ENCODE data around the gene ZNF488. TPM values are rescaled to one million over a fixed set of nuclear protein-coding genes. Genes with fewer than 3 reads are reported as not detected.

Gene ZNF488
- polyA plus RNA-seq, 5 donors, result 1.5 to 2.3 (median 2.0) TPM

DNA sequence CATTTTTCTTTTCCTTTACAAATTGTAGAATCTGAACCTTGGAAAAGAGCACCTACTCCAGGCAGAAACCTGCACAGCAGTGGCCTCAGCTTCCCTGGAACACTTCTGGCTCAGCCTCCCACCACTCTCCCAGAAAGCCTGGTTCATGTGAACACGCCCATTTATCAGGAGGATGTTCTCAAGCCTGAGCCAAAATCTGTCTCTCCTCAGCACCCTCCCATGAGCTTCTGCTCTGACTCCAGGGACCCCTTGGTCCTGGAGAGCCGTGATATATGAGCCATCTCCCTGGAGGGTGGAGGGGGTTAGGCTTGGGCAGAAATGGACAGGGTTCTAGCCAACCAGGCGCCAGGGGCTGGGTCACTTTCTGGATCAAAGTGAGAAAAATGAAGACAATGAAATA, 51.7 kb downstream of the ZNF488 start:
- DNase-seq, result no peak

DNA sequence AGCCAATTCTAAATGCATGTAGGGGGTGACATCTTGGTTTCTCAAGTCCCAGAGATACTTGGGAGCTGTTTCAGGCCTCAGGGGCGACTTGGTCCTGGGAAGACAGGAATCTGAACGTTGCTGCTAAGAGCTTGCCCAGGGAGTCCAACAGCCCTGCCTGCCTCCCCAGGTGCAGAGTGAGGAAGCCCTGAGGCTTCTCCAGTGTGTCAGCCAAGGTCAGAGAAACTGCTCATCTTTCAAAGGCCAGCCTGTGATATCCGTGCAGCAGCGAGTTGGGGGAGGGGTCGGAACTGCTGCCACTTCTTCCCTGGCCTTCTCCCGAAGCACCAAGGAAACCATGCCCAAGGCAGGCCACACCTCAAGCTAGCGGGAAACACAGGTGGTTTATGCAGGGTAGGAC, 52.1 kb downstream of the ZNF488 start:
- no peak for DNase-seq

DNA sequence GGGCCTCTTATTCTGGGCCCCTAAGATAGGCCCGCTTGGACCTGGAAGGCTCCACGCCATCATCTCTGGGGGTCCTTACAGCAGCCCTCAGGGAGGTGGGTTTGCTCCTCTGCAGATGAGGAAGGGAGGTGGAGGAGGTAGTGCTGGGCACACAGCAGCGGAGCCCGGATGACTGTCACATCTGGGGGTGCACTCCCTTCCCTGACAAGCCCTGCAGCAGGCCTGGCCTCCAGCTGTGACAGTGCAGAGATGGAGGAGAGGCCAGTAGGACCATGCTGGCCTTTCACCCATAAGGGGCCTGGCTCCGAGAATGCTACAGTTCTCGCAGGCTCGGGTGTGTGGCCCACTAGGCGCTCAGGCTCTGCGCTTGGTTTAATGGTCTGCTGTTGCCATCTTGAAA, 52.6 kb downstream of the ZNF488 start:
- no peak for DNase-seq

DNA sequence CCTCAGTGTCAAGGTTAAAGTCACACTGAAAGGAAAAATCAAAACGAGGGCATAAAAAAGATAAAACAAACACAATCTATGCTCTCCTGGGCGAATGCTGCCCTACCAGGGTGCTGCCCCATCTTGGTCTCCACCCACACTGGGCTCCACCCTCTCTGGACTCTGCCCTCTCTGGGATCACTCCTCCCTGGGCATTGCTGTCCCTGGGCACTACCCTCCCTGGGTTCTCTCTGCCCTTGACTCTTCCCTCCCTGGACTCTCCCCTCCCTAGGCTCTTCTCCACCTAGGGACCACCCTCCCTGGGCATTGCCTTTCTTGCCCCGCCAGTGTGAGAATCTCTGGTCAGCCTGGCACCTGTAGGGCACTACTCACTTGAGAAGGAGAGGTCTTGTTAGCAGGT, 53.3 kb downstream of the ZNF488 start:
- no peak for DNase-seq

DNA sequence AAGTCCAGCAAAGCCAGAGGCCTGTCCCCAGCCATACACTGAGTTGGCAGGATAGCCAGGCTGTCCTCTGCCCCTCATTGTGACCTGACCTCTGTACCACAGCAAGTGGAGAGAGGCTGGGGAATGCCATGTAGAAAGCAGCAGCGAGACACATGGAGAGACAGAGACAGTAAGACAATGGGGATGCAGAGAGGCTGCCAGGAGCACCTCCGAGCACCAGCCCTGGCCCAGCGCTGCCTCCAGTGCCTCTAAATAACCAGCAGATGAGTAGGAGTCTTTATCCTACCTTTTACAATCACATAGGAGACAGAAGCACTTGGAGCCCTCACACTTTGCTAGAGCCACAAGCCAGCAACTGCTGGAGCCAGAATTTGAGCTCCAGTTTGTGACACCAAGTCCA, 53.7 kb downstream of the ZNF488 start:
- DNase-seq, result no peak

DNA sequence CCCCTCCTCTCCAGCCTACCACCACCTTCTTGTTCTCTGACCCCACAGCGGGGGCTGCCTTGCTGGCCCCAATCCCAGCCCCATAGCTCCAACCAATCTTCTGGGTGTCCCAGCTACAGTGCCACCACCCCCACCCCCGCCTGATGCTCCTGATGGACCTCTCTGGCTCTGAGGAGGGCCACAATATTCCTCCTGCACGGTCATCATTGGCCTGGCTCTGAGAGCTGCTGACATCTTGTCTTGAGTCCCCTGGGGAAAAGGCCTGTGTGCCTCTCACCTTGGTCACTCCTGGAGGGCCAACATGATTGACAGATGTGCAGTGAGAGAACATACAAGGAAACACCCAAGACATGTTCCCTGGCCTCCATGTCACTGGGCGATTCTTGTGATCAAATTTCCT, 54.2 kb downstream of the ZNF488 start:
- no peak for DNase-seq

DNA sequence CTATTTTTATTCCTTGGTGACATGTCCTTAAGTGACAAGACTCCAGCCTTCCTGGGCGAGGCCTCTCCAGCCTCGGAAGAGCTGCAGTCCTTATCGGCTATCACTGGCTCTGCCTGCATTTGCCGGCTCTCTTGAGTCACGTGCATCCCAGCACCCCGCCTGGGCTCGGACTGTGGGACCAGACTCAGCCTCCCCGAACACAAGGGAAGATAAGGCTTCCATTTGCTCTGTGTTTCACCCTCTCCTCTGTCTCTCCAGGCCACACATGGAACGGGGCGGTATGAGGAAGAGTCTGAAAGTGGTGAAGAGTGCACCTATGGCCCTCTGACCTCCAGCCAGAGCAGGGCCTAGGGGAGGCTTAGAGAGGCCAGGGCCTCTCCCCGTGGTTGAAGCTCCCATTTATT, 57.2 kb downstream of the ZNF488 start:
- no peak for DNase-seq

DNA sequence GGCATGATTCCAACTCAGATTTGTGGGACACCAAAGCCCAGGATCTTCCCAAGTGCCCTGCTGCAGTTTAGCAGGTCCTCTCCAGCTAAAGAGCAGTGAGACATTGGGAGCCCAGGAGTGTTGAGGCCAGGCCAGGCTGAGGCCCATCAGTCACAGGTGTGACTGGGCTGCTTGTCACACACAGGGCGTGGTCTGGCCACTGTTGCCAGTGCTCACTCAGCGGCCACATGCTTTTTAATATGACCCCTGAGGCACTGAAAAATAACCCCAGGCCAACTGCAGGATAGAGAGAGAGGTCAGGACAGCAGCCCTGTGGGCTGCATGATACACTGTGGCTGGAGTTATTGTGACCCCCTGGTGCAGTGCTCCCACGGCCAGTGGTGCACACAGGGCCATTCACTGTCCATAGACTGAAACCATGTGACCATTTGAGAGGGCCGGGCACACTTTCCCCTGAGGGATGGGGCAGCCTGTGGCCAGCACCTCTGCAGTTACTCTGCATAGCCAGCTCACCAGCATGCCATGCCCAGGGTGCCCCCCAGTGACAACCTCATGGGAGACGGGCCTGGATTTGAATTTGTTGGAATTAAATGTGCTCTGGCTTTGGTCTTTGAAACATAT, 57.7 kb downstream of the ZNF488 start:
- DNase-seq, result no peak

DNA sequence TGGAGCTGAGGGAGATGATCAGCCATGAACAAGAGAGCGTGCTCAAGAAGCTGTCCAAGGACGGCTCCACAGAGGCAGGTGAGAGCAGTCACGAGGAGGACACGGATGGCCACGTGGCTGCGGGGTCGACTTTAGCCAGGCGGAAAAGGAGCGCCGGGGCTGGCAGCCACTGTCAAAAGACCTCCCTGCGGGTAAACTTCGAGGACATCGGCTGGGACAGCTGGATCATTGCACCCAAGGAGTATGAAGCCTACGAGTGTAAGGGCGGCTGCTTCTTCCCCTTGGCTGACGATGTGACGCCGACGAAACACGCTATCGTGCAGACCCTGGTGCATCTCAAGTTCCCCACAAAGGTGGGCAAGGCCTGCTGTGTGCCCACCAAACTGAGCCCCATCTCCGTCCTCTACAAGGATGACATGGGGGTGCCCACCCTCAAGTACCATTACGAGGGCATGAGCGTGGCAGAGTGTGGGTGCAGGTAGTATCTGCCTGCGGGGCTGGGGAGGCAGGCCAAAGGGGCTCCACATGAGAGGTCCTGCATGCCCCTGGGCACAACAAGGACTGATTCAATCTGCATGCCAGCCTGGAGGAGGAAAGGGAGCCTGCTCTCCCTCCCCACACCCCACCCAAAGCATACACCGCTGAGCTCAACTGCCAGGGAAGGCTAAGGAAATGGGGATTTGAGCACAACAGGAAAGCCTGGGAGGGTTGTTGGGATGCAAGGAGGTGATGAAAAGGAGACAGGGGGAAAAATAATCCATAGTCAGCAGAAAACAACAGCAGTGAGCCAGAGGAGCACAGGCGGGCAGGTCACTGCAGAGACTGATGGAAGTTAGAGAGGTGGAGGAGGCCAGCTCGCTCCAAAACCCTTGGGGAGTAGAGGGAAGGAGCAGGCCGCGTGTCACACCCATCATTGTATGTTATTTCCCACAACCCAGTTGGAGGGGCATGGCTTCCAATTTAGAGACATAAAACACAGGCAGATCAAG, 58.5 kb downstream of the ZNF488 start:
- DNase-seq, result no peak

DNA sequence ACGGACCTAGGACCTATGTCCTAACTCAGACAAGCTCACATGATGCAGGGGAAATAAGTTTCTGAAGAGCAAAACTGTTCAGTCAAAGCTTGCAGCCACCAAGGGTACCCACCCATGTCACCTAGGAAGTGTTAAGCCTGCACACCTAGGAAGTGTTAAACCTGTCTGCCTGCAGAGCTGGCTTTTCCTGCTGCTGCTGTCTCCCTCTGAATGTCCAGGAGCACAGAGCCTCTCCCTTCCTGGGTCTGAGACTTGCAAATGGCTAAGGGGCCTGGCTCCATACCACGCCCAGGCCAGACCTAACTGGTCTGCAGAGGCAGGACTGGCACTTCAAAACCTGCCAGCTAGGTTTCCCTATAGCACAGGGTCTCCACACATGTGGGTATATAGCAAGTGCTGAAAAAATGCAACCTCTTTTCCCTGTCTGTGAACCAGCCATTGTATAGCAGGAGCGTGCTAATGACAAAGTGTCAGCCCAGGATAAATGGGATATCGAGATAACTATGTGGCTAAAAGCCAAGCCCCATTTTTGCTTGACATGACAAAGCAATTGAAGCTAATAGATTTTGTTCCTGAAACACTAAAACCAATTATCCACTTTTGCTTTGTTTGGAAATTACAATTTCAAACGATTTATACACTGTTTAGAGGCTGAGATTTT, 60.3 kb downstream of the ZNF488 start:
- no peak for DNase-seq

DNA sequence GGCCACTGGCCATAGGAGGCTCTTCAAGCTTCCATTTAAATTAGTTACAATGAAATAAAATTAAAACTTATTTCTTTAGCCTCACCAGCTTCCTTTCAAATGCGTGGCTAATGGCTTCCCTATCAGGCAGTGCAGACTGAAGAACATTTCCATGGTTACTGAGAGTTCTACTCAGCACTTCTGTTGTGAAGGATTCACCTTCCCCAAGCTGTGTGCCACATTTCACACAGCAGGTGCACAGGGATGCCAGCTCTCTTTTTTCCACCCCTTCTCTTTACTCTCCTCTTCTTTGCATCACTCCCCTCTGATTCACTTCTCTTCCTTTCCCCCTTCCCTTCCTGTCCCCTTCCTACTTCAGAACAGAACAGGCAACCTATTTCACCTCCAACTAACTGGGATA, 61.0 kb downstream of the ZNF488 start:
- DNase-seq, result no peak

DNA sequence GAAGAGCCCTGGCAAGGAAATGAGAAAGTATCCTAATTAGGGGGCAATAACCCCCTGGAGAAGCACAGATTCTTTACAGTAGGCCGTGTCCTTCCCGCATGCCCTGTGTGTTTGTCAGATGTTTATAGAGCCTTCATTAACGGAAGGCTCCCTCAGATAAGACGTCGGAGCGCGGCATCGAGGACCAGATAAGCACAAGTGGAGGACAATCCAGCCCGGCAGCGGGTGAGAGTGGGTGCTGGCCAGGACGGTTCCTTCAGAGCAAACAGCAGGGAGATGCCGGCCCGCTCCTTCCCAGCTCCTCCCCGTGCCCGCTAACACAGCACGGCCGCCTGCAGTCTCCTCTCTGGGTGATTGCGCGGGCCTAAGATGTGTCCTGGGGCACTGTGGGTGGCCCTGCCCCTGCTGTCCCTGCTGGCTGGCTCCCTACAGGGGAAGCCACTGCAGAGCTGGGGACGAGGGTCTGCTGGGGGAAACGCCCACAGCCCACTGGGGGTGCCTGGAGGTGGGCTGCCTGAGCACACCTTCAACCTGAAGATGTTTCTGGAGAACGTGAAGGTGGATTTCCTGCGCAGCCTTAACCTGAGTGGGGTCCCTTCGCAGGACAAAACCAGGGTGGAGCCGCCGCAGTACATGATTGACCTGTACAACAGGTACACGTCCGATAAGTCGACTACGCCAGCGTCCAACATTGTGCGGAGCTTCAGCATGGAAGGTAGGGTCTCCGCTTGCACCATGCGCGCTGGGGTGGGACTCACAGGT, 61.6 kb downstream of the ZNF488 start, which contains the start of gene GDF2:
GDF2 (plus strand) TSS at position 155 of the 762 bp plus-strand sequence; CDS start at position 370, 215 bp downstream.
- DNase-seq, result no peak

DNA sequence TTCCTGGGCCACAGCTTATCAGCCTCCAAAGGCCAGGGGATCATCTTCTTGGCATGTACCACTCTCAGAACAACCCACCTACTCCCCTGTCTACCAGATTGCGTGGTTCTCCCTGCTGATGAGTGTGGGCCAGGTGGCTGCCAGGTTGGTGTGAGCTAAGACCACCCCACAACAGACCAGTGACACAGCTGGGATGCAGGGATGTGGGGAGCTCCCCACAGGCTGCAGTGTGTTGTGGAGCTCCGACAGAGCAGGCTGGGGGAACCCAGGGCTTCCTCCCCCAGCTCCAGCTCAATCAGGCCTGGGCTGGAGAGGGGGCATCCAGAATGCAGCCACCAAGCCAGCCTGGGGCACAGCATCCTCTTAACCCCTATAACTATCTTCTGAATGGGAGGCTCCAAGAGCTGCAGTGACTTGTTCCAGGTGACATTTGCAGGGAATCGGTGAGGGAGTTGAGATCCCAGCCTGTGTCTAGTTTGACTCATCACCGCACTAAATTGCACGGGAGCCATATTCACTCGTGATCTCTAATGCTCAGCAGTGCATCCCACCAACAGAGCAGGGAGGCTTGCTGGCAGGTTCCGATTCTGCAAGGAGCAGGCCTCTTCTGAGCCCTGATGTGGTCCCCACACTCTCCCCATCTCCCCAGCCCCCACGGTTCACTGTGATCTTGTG, 62.4 kb downstream of the ZNF488 start:
- no peak for DNase-seq

DNA sequence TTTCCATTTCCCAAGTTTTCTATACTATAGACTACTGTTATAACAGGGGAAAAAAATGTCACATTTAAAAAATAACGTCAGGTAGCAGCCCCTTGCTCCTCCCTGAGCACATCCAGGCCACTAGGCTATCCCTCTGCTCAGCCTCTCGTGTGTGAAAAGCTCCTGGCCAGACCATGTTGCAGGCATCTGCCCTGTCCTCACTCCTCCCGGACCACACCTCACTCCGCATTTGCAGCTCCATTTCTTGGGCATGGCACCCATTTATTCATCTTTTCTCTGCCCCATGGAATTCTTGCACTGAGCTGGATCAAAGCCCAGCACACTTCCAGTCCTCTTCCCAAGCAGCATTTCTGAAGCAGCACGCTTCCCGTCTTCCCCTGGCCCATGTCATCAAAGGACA, 63.3 kb downstream of the ZNF488 start:
- DNase-seq, result no peak

DNA sequence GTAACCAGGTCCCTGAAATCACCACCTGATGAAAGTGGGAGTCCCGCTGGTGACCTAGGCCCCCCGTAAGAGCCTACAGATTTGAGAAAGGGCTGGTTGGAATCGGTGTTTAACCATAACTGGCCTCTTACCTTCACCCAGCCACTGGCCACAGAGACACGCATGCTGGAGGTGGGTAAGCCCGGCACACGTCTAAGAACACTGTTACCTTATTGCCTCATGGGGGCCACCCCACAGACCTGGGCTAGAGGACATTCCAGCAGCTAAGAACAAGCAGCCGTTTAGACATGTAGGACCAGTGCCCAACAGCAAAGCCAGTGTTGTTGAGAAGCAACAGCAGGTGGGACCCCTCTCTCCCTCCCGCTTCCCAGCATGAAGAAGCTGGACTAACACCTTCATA, 64.3 kb downstream of the ZNF488 start:
- no peak for DNase-seq

DNA sequence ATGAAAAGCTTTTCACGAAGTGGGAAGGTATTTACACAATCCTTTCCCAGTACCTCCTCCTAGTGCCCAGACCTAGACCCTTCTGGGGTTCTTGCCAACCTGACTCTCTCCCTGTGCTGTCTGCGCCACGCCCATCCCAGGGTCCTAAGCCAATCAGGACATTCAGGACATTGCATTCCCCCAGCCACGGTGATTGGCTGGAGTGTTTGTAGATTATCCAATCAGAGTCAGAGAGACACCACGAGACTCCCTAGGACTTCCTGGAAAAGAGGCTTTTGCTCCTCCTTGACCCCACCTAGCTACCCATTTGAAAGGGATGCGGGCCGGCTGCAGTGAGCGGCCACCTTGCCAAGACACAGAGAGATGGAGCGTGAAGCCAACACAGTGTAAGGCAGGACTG, 65.4 kb downstream of the ZNF488 start:
- DNase-seq, result no peak

DNA sequence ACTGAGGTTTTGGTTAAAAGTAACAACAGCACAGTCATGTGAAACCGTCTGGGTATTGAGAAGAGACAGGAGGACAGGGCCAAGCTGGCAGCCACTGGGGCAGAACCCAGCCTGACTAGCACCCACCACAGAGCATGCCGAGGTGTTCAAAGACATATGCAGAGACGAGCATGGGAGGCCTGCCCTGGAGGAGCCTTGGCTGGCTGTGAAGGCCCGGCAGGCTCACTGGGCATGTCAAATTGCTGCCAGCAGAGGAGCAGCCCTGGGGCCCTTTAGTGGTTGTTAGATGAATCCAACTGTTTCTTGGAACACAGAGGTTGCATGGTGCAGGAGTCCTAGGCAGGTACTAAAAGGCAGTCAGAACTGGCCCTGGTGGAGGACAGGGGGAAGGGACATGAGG, 66.8 kb downstream of the ZNF488 start:
- no peak for DNase-seq

DNA sequence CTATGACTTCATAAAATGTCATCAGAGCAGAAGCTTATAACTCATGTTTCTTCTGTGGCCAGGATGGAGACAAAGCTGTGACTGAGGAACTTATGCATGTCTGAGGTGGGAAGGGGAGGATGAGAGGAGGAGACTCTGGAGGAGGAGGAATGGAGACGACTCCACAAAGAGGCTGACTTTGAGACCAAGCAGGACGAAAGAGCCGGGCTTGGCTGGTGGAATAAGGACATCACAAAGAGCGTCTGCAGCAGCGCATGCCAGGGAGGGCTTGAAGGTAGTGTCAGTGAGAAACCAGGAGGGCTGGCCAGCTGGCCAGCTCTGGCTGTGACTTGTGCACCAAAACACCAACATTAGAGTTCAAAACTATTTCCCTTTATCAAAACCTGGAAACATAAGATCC, 68.0 kb downstream of the ZNF488 start:
- DNase-seq, result no peak
